Measurements from ENCODE around the gene FAM209B. TPM values are rescaled to one million over a fixed set of nuclear protein-coding genes. Genes with fewer than 3 reads are reported as not detected.

Gene FAM209B
- total and polyA plus RNA-seq, 7 donors: 0.14 to 1.3 (median 0.62) TPM; not detected in 1

GRCh38 chr20:56542489-56543030, 9.5 kb downstream of the FAM209B start:
- no peaks in the 10 kb centered on the region for H3K36me3 ChIP-seq (ENCODE audit: insufficient read depth in 1 of 2, low read depth in 1 of 2)
- DNase-seq (no peak), ATAC-seq (no peak)
- intact Hi-C loops (cut with DNase I): no loop called here
- no peaks in the 10 kb centered on the region for H3K27me3 ChIP-seq (ENCODE audit: insufficient read depth in 3 of 3, low read length in 2 of 3)
- no peaks in the 10 kb centered on the region for H3K4me1 ChIP-seq
- H3K27ac ChIP-seq: no peak overlapping the region
- no peaks in the 10 kb centered on the region for H3K9me3 ChIP-seq
- TF ChIP-seq CTCF (IDR thresholded peaks at IDR 0.05): no peak
- H3K4me3 ChIP-seq: no peak overlapping the region
- WGBS, 3 donors: 52 to 61% (median 53%) methylated on average over 9 of the region's 9 CpGs

GRCh38 chr20:56551571-56551970, 18.5 kb downstream of the FAM209B start:
- Histone ChIP-seq H3K9me3 (no peaks in the 10 kb centered on the region), H3K36me3 (ENCODE audit: insufficient read depth in 1 of 2, low read depth in 1 of 2) (no peaks in the 10 kb centered on the region), H3K27me3 (ENCODE audit: insufficient read depth in 3 of 3, low read length in 2 of 3) (no peaks in the 10 kb centered on the region), H3K4me1 (peaks cover 6% of the 10 kb centered on the region), H3K27ac (no peak overlapping the region), H3K4me3 (no peak overlapping the region)
- TF ChIP-seq CTCF (IDR thresholded peaks at IDR 0.05): no peak
- WGBS, 3 donors: 77 to 91% (median 81%) methylated on average over 8 of the region's 8 CpGs
- no peak for ATAC-seq
- intact Hi-C loops (cut with DNase I): loop anchor here (5.0 kb wide), 1 partner anchor 796 kb away; no protein-coding TSS in a partner anchor
- DNase-seq: no peak

- no peaks in the 10 kb centered on the region for H3K27me3 ChIP-seq (ENCODE audit: insufficient read depth in 3 of 3, low read length in 2 of 3)
- H3K4me1 ChIP-seq: peaks cover 6% of the 10 kb centered on the region
- DNase-seq (no peak), ATAC-seq (no peak)
- no peaks in the 10 kb centered on the region for H3K36me3 ChIP-seq (ENCODE audit: insufficient read depth in 1 of 2, low read depth in 1 of 2)
- intact Hi-C loops (cut with DNase I): loop anchor here (5.0 kb wide), 1 partner anchor 794 kb away; no protein-coding TSS in a partner anchor
- TF ChIP-seq CTCF (IDR thresholded peaks at IDR 0.05): no peak
- 61 to 65% (median 63%) methylated on average over 8 of the region's 8 CpGs for WGBS, 3 donors
- no peak overlapping the region for H3K4me3 ChIP-seq
- no peak overlapping the region for H3K27ac ChIP-seq
- H3K9me3 ChIP-seq: no peaks in the 10 kb centered on the region
These were observed 20.0 kb downstream of the FAM209B start for GRCh38 chr20:56552911-56553629.

GRCh38 chr20:56554869-56555268, 21.8 kb downstream of the FAM209B start:
- no peak overlapping the region for H3K27ac ChIP-seq
- H3K27me3 ChIP-seq (ENCODE audit: insufficient read depth in 3 of 3, low read length in 2 of 3): peaks cover 0 to 2% (median 0%) of the 10 kb centered on the region in 3 donors
- ATAC-seq (peak; percentile 32 to 66 (median 58)), DNase-seq (no peak)
- H3K4me1 ChIP-seq: peaks cover 6% of the 10 kb centered on the region
- intact Hi-C loops (cut with DNase I): loop anchor here (5.0 kb wide), 1 partner anchor 792 kb away; no protein-coding TSS in a partner anchor
- H3K36me3 ChIP-seq (ENCODE audit: insufficient read depth in 1 of 2, low read depth in 1 of 2): no peaks in the 10 kb centered on the region
- H3K9me3 ChIP-seq: no peaks in the 10 kb centered on the region
- TF ChIP-seq CTCF (IDR thresholded peaks at IDR 0.05): no peak
- H3K4me3 ChIP-seq: no peak overlapping the region
- WGBS, 3 donors: 9 to 18% (median 14%) methylated on average over 4 of the region's 4 CpGs

Data from psoas muscle (tissue), 8 donors.